ENCODE results near the gene FRMD4A.

The FRMD4A gene

DNA sequence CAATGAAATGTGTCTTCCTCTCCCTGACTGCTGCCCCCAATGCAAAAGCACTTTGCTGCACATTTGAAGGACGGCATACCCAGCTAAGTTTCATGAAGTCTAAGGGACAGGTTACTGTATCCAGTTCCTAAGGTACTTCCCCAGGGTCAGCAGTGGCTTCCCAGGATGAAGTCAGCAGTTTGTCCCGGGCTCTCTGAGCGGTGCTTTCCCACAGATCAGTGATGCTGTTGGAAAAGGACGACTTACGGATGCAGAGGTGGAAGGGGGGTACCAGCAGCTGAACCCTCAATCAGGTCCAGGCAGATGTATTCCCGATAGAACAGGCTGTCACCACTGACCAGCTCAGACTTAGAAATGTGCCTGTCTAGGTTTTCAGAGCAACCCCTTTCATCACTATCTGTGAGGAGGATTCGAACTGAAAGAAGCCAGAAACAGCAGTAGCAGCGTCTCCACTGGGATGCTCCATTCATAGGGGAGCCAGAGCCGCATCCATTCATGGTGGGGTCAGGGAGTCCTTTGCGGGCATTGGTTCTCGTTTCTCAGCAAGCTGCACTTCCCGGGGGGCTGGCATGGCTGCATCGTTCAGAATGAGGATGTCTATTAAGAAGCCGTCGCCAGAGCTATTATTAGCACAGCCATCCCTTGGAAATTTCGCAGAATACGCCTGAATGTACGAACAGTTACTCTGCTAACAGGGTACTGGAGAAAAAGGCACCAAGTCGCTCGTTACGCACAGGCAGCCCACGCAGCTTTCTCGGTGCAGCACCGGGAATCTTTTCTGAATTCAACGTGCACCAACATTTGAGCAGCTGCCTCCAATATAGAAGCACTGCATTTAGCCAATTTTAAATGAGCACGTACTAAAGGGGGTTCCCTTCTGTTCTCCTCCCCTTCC lies 440.2 kb downstream of the FRMD4A start:
- H3K27ac ChIP-seq (ENCODE audit: low read depth, low read length), result no peak overlapping the region
- no peaks in the 10 kb centered on the region for H3K9me2 ChIP-seq (replicated peaks; ENCODE audit: insufficient read depth, low read length)
- H2AFZ ChIP-seq (ENCODE audit: low read depth, low read length, severe bottlenecking), result no peak overlapping the region
- H3K36me3 ChIP-seq (ENCODE audit: low read length), result no peaks in the 10 kb centered on the region
- H3K9me3 ChIP-seq (ENCODE audit: insufficient read depth, low read length), result no peaks in the 10 kb centered on the region
- TF ChIP-seq EZH2phosphoT487 (conservative IDR thresholded peaks at IDR 0.05; ENCODE audit: low read length), result 0 out of 2 replicates have a peak, but pooled peaks have one; percentile 40
- TF ChIP-seq, protein P1, sequence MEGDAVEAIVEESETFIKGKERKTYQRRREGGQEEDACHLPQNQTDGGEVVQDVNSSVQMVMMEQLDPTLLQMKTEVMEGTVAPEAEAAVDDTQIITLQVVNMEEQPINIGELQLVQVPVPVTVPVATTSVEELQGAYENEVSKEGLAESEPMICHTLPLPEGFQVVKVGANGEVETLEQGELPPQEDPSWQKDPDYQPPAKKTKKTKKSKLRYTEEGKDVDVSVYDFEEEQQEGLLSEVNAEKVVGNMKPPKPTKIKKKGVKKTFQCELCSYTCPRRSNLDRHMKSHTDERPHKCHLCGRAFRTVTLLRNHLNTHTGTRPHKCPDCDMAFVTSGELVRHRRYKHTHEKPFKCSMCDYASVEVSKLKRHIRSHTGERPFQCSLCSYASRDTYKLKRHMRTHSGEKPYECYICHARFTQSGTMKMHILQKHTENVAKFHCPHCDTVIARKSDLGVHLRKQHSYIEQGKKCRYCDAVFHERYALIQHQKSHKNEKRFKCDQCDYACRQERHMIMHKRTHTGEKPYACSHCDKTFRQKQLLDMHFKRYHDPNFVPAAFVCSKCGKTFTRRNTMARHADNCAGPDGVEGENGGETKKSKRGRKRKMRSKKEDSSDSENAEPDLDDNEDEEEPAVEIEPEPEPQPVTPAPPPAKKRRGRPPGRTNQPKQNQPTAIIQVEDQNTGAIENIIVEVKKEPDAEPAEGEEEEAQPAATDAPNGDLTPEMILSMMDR (IDR thresholded peaks at IDR 0.05; ENCODE audit: insufficient read depth, low read length, poor library complexity, severe bottlenecking), result no peak
- no peaks in the 10 kb centered on the region for H3K27me3 ChIP-seq (ENCODE audit: low read length)
- H3K4me3 ChIP-seq (ENCODE audit: insufficient read depth, low read length, poor library complexity, severe bottlenecking), result no peak overlapping the region
- no peaks in the 10 kb centered on the region for H4K20me1 ChIP-seq (ENCODE audit: low read depth, low read length)
- H3K9ac ChIP-seq (ENCODE audit: low read length), result no peak overlapping the region
- no peaks in the 10 kb centered on the region for H3K79me2 ChIP-seq (ENCODE audit: insufficient read depth, low read length)
- H3F3A ChIP-seq (ENCODE audit: insufficient read depth), result no peaks in the 10 kb centered on the region
- H3K4me2 ChIP-seq (ENCODE audit: low read depth, low read length, poor library complexity, severe bottlenecking), result no peak overlapping the region

DNA sequence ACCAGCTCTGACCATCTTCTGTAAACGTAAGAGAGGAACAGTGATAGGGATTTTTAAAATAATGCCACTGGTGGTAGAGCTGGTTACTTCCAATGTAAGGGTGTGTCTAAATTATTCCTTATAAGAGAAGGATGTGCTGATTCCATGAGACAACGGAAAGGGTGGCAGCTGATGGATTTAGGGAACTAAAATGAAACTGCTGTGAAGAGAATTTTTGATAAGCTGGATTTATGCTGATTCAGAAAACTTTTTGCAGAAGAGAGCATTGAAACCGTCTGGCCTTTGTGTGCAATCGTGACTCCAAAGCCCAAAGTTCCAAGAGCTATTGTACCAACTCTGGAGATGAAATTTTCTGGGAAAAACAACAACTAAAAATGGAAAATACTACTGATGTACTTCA lies 443.0 kb downstream of the FRMD4A start:
- H3K36me3 ChIP-seq (ENCODE audit: low read length), result no peaks in the 10 kb centered on the region
- no peak overlapping the region for H2AFZ ChIP-seq (ENCODE audit: low read depth, low read length, severe bottlenecking)
- no peak overlapping the region for H3K9ac ChIP-seq (ENCODE audit: low read length)
- no peak overlapping the region for H3K4me3 ChIP-seq (ENCODE audit: insufficient read depth, low read length, poor library complexity, severe bottlenecking)
- no peaks in the 10 kb centered on the region for H3K27me3 ChIP-seq (ENCODE audit: low read length)
- no peaks in the 10 kb centered on the region for H3K9me2 ChIP-seq (replicated peaks; ENCODE audit: insufficient read depth, low read length)
- H3K9me3 ChIP-seq (ENCODE audit: insufficient read depth, low read length), result no peaks in the 10 kb centered on the region
- H3K27ac ChIP-seq (ENCODE audit: low read depth, low read length), result no peak overlapping the region
- H3K4me2 ChIP-seq (ENCODE audit: low read depth, low read length, poor library complexity, severe bottlenecking), result no peak overlapping the region
- no peaks in the 10 kb centered on the region for H3K79me2 ChIP-seq (ENCODE audit: insufficient read depth, low read length)
- H3F3A ChIP-seq (ENCODE audit: insufficient read depth), result no peaks in the 10 kb centered on the region
- TF ChIP-seq, protein P1 (IDR thresholded peaks at IDR 0.05; ENCODE audit: insufficient read depth, low read length, poor library complexity, severe bottlenecking), result no peak
- no peak for TF ChIP-seq EZH2phosphoT487 (conservative IDR thresholded peaks at IDR 0.05; ENCODE audit: low read length)
- no peaks in the 10 kb centered on the region for H4K20me1 ChIP-seq (ENCODE audit: low read depth, low read length)

DNA sequence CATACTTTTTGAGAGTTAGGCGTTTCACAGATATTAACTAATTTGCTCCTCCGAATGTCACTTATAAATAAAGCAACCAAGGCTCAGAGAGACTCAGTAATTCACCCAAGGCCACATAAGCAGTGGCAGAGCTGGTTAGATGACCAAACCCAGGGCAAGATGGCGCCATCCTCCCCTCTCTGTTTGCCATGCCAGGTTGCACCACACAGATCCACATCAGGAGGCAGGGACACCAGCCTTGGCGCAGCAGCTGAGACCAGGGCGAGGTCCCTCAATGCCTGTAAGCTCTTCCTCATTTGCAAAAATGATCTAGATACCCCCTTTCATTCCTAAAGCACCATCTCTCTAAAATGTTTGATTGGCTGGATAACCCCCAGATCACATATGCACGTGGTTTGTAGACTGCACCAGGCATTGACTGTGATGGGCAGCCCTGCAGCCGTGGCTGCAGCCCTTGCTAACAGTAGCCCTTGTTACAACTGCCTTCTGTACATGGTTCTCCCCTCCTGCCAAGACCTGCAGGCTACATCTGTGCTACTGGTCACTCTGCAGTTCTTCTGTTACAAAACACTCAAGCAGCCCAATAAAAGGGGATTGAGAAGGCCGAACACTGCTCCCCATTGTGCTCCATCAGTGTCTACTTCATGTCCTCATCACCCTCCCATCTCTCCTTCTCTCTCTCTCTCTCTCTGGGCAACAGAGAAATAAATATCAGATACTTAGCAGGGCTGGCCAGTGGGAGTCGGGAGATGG lies 445.3 kb downstream of the FRMD4A start:
- Histone ChIP-seq H2AFZ (ENCODE audit: low read depth, low read length, severe bottlenecking) (no peak overlapping the region), H3K27ac (ENCODE audit: low read depth, low read length) (no peak overlapping the region), H3K79me2 (ENCODE audit: insufficient read depth, low read length) (no peaks in the 10 kb centered on the region)

More for the DNA sequence above, 445.3 kb downstream of the FRMD4A start:
- H3K4me2 ChIP-seq (ENCODE audit: low read depth, low read length, poor library complexity, severe bottlenecking), result no peak overlapping the region
- no peaks in the 10 kb centered on the region for H3K27me3 ChIP-seq (ENCODE audit: low read length)
- TF ChIP-seq, protein P1 (IDR thresholded peaks at IDR 0.05; ENCODE audit: insufficient read depth, low read length, poor library complexity, severe bottlenecking), result no peak
- no peak for TF ChIP-seq EZH2phosphoT487 (conservative IDR thresholded peaks at IDR 0.05; ENCODE audit: low read length)
- H3K9me3 ChIP-seq (ENCODE audit: insufficient read depth, low read length), result no peaks in the 10 kb centered on the region
- H3K4me3 ChIP-seq (ENCODE audit: insufficient read depth, low read length, poor library complexity, severe bottlenecking), result no peak overlapping the region
- no peaks in the 10 kb centered on the region for H3F3A ChIP-seq (ENCODE audit: insufficient read depth)
- no peak overlapping the region for H3K9ac ChIP-seq (ENCODE audit: low read length)
- H3K9me2 ChIP-seq (replicated peaks; ENCODE audit: insufficient read depth, low read length), result no peaks in the 10 kb centered on the region
- H4K20me1 ChIP-seq (ENCODE audit: low read depth, low read length), result no peaks in the 10 kb centered on the region
- no peaks in the 10 kb centered on the region for H3K36me3 ChIP-seq (ENCODE audit: low read length)

All from SU-DHL-6 (cell line).